ENCODE measurements around the gene PRR23A. TPM values are rescaled to one million over a fixed set of nuclear protein-coding genes. Genes with fewer than 3 reads are reported as not detected.

The PRR23A gene
- total and polyA plus RNA-seq, 2 of the 8 experiments (the other 6 are each of a cell fraction or from before 2014, with no cell fraction given), result not detected

DNA sequence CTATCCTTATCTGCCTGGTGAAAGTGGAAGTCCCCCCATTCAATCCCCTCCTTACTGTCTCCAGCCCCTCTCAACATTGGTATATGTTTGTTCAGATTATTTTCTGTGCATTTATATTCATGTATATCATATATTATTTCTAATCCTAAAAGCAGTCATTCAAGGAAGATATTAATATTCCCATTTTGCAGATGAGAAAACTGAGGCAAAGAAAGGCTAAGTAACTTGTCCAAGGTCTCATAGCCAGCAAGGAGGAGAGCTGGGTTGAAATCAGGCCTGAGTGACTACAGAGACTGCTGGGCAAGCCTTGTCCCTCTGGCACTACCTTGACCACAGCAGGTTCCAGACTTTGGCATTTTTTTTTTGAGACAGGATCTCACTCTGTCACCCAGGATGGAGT lies 30.0 kb downstream of the PRR23A start:
- H3K4ac ChIP-seq (replicated peaks; ENCODE audit: insufficient read length, low read depth, low read length), result no peak overlapping the region
- no peaks in the 10 kb centered on the region for H3K36me3 ChIP-seq (ENCODE audit: control insufficient read depth in 2 of 4, insufficient read depth in 4 of 4, low read length in 3 of 4)
- H3K4me1 ChIP-seq (replicated peaks in 1 of 4; ENCODE audit: control insufficient read depth in 3 of 4, insufficient read depth in 4 of 4, low read length in 3 of 4), result no peaks in the 10 kb centered on the region
- H4K20me1 ChIP-seq (replicated peaks in 1 of 2; ENCODE audit: control insufficient read depth in 1 of 2, insufficient read depth in 2 of 2, low read length in 2 of 2), result no peaks in the 10 kb centered on the region
- no peak overlapping the region for H4K5ac ChIP-seq (ENCODE audit: insufficient read length, low read depth, low read length)
- H3K56ac ChIP-seq (replicated peaks; ENCODE audit: insufficient read length, low read depth, low read length), result no peak overlapping the region
- H3K9me3 ChIP-seq (ENCODE audit: insufficient read depth in 2 of 2, low read depth in 1 of 2, low read length in 1 of 2), result no peaks in the 10 kb centered on the region
- H2BK15ac ChIP-seq (ENCODE audit: low read length), result no peak overlapping the region
- H3K4me3 ChIP-seq (ENCODE audit: extremely low read depth in 1 of 4, insufficient read depth in 2 of 4, low read depth in 3 of 4, low read length in 4 of 4), result no peak overlapping the region
- H3K79me2 ChIP-seq (ENCODE audit: control insufficient read depth in 1 of 2, insufficient read depth in 2 of 2, low read length in 2 of 2), result no peaks in the 10 kb centered on the region
- no peak overlapping the region for H2BK120ac ChIP-seq (replicated peaks; ENCODE audit: low read depth, low read length)
- H2BK5ac ChIP-seq (ENCODE audit: low read depth, low read length), result no peak overlapping the region
- H3K23ac ChIP-seq (ENCODE audit: insufficient read length), result no peak overlapping the region
- no peak overlapping the region for H2BK20ac ChIP-seq (ENCODE audit: low read length)
- ChIA-PET POLR2A (ENCODE audit: partially characterized antibody) (no interaction called here), CTCF (ENCODE audit: partially characterized antibody) (interaction anchor here (15.1 kb wide), 1 partner anchor 40 kb away, joined by 223 read pairs; no protein-coding TSS in a partner anchor)
- H2AFZ ChIP-seq (ENCODE audit: low read length), result no peak overlapping the region
- no peak overlapping the region for H4K91ac ChIP-seq (replicated peaks; ENCODE audit: insufficient read length, low read length)
- no peak overlapping the region for H4K8ac ChIP-seq (ENCODE audit: extremely low read depth, insufficient read depth, low read length)
- no peak overlapping the region for H3K18ac ChIP-seq (ENCODE audit: extremely low read depth, low read length)
- no peak overlapping the region for H3K27ac ChIP-seq (ENCODE audit: low read depth, low read length)
- H2BK12ac ChIP-seq (ENCODE audit: low read depth, low read length), result no peak overlapping the region
- no peak overlapping the region for H3K9ac ChIP-seq (replicated peaks in 1 of 4; ENCODE audit: extremely low read depth in 1 of 4, low read depth in 3 of 4, low read length in 3 of 4)
- no peaks in the 10 kb centered on the region for H3K79me1 ChIP-seq (ENCODE audit: low read depth, low read length)
- no peak for DNase-seq (ENCODE audit: low read depth in 1 of 2, low spot score in 2 of 2)
- no peak overlapping the region for H3K14ac ChIP-seq (ENCODE audit: insufficient read length)
- no peaks in the 10 kb centered on the region for H3K27me3 ChIP-seq (replicated peaks in 1 of 4; ENCODE audit: control insufficient read depth in 3 of 4, extremely low read depth in 1 of 4, insufficient read depth in 3 of 4, low read length in 3 of 4)
- FAIRE-seq, result no peak
- H3K4me2 ChIP-seq (ENCODE audit: insufficient read depth in 1 of 2, low read depth in 2 of 2, low read length in 2 of 2), result no peak overlapping the region
- H3K23me2 ChIP-seq (ENCODE audit: low read depth, low read length), result no peaks in the 10 kb centered on the region
- TF ChIP-seq BRCA1 (IDR thresholded peaks at IDR 0.05; ENCODE audit: low read depth, low read length) (no peak), SAP30 (IDR thresholded peaks at IDR 0.05; ENCODE audit: insufficient read depth, insufficient replicate concordance, low read length) (no peak), SP4 (IDR thresholded peaks at IDR 0.05; ENCODE audit: low read length) (no peak), SIN3A (conservative IDR thresholded peaks at IDR 0.05 in 1 of 2, IDR thresholded peaks at IDR 0.05 in 1 of 2; ENCODE audit: low read depth in 1 of 2, low read length in 2 of 2) (no peak), SIRT6 (IDR thresholded peaks at IDR 0.05; ENCODE audit: low read length) (no peak)
- H2AK5ac ChIP-seq (ENCODE audit: low read depth, low read length), result no peak overlapping the region

All from H1 (cell line).